GM19395 (cell line): ENCODE data around the gene SEZ6L.

Source experiments
- ATAC-seq: cut with Tn5 transposase; IDR thresholded peaks from one replicate; pipeline ENCODE4 v1.9.1; 2021; ENCODE audit warnings: mild to moderate bottlenecking, moderate library complexity; ENCODE audit not compliant: unreplicated experiment

The SEZ6L gene

DNA sequence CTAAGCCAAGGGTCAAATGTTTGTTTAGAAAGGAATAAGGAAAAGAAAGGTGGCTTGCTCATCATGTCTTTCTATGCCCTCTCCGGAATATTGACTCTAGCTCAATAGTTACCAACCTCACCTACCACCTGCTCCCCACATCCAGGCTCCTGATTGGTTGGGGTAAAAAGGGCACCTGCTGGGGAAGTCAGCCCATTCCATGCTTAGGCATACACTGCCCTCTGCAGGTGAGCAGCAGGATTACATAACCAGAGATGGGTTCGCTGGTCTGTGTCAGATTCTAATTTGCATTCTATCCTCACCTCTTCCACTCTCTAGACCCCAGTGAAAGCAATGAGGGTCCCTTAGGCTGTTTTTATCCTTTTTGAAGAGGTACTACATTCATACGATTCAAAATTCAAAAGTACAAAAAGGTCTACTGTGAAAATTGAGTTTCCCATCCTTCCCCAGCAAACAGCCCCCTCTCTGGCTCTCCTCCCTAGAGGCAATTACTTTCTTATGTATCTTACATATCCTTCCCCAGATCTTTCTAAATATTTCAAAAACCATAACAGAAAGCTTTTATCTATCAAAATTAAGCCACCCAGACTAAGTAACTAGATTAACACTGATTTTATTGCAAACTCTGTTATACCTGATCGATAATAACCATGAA is 161.8 kb downstream of the SEZ6L start:
- ATAC-seq = no peak

DNA sequence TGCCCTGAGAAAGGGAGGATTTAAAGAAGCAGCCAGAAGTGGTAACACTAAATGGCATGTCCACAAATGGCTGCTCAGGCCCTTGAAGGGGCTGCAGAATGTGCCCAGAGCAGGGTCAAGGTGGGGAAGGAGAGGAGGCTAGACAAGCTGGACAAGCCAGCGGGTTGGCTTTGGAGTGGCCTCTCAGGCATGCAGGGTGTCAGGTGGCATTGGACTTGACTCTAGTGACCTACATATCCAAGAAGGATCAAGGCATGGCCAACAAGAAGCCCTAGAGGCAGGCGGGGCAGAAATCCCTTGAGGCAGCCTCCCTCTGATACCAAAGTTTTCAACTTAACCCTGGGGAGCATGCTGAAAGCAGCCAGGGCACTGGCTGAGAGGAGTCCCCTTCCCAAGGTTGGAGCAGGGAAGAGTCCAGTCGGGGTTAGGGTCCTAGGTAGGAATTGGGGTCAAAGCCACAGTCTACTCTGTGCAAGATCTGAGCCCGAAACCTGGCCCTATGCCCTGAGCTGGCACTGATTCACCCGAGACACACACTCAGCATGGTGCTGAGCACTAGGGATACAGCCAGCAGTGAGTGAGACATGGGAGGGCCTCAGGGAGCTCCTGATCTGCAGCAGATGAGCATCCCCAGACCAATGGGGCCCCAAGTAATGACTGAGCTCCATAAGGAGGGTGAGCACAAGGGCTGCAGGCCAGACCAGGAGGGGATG is 164.0 kb downstream of the SEZ6L start:
- ATAC-seq = no peak

DNA sequence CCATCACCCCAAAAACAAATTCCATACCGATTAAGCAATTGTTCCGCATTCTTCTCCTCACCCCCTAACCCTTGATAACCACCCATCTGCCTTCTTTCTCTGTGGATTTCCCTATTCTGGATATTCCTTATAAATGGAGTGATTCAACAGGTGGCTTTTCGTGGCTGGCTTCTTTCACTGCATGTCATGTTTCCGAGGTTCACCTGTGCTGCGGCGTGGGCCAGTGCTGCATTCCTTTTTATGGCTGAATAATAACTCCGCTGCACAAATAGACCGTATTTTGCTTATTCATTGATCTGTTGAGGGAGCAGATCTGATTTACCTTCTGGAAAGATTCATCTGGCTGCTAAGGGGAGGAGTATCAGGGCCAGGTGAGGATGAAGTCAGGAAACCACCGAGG is 165.0 kb downstream of the SEZ6L start:
- no peak for ATAC-seq

DNA sequence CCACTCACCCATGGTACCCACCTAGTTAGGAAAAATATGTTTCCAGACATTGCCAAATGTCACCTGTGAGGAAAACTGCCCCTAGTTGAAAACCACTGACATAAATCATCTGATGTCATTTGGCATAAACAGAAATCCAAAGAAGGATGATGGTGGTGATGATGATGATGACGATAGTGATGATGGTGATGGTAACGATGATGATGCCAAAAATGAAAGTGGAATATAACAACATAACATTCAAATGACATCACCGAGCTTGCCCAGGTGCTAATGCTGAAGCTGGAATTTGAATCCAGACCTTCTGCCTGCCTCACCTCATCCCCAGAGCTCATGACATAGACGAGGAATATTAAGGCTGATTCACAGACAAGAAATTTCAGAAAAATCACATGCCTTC is 167.5 kb downstream of the SEZ6L start:
- ATAC-seq = no peak

DNA sequence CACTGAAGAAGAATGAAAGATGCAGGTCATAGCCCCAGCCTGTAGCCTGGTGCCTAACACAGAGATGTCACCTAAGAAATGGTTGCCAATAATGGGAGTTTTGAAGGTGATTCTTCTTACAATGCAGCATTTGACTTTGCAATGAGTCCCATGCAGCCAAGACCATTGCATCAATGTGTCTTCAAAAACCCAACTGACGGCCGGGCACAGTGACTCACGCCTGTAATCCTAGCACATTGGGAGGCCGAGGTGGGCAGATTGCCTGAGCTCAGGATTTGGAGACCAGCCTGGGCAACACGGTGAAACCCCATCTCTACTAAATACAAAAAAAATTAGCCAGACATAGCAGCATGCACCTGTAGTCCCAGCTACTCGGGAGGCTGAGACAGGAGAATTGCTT is 170.5 kb downstream of the SEZ6L start:
- ATAC-seq = no peak

DNA sequence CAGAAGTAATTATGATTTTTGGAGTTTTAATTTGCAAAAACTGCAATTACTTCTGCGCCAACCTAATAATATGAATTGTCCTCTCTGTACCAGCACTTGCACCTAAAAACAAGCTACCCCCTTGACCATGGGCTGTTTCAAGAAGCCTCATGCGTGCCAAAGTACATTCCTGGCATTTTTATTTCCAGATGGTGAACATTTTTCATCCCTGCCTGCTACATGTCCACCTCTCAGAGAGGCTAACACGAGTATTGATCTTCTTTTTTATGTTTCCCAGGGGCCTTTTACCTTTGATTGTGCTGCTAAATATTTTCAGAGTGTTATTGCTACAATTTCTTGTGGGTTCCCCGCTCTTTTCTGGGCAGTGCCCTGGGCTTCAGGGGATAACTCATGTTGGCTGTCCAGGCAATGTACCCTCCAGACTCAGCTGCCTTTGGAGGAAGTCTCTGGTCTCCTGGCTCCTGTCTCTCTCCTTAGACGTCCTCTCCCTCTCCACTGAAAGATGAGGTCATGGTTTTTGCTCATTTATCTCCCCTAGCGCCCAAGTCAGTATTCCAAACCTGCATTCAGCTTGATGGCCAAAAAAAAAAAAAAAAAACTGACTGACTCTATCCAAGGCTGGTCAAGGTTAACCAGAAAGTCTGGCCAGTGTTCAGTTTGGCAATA is 173.6 kb downstream of the SEZ6L start:
- ATAC-seq = no peak

DNA sequence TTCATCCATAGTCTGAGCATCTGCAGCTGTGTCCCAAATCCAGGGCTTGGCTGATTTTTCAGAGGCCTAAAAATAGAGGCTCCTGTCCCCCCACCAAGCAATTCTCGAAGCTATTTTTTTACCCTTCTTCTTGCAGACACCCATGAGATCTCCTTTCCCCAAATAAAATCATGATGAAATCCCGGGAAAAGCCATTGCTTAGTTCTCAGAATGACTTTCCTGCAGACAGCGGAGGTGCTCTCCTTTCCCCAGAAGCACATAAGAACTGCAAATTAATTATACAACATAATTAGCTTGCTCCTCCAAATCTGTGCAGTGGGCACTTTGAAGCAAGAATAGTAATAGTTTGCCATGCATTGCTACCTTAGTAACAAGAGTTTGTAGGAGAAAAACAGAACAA is 176.2 kb downstream of the SEZ6L start:
- ATAC-seq = no peak

DNA sequence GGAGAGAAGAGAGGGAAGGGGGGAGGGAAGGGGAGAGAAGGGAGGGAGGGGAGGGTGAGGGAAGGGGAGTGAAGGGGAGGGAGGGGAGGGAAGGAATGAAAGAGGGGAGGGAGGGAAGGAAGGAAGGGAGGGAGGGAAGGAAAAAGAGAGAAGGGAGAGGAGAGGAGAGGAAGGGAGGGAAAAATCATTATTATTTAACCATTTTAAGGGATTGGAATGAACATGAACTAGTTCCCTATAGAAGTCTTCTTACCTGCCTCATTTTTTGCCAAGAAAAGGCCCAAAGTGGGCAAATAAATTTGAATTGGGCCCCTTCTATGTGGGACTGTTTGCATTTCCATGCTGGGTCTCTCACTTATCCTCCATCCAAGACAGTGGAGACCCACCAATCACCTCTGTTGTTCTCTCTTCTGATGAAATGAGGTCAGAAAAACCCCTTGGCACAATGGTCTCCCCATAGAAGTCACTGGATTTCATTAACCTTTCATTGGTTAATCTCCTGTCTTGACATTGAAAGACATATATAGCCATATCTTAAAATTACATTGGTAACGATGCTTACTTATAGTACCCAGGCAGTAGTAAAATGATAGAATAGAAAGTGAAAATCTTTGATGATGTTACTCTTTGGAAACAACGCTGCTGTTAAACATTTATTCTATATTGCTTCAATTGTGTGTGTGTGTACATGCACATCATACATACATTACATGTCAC is 179.7 kb downstream of the SEZ6L start:
- ATAC-seq = no peak

DNA sequence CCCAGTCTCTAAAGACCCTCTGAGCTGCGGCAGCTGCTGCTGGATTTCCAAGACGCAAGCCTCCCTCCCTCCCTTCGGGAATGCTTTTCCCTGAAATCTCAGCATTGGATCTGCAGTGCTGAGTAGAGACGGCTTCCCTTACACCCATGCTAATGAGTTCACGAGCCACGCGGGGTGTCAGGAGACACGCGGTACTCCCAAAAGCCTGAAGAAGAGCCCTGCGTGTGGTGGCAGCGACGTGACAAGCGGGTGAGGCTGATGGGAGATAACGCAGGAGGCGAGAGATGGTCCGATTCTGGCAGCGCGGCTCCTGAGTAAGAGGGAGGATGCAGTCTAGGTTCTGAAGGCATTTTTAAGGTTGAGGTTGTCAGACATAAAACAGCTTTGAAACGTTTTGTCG is 185.4 kb downstream of the SEZ6L start:
- no peak for ATAC-seq

DNA sequence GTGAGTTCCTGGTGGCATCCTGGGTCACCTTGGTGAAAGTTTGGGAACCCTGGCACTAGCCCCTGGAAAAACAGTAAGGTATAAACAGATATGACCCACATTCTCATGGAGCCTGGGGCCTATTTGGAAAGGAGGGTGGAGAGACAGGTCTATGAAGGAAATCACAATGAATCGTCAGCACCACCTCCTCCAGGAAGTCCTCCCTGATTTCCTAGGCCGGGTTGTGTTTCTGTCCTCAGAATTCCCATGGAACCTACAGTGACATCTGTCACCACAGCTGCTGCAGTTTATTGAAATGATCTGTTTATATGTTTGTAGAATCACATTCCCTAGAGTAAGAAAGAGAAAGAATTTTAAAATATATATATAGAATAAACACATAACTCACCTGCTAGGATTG is 188.0 kb downstream of the SEZ6L start:
- ATAC-seq = no peak

DNA sequence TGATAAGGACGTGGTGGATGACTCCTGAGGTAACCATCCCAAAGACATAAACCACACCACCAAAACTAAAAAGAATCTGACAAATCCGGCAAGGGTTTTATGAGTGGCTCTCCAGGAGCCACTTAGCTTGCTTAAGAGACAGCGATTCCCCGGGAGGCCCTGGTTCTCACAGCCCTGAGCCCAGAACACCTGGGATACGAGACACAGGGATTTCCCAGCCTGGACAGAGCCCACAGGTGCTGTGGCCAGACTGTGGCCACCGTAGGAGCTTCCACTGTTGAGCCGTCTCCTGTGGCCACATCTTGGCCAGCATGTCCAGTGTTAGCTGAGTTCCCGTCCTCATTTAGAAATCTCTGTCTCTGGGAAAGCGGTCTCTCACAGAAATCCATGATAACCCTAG is 188.6 kb downstream of the SEZ6L start:
- no peak for ATAC-seq

DNA sequence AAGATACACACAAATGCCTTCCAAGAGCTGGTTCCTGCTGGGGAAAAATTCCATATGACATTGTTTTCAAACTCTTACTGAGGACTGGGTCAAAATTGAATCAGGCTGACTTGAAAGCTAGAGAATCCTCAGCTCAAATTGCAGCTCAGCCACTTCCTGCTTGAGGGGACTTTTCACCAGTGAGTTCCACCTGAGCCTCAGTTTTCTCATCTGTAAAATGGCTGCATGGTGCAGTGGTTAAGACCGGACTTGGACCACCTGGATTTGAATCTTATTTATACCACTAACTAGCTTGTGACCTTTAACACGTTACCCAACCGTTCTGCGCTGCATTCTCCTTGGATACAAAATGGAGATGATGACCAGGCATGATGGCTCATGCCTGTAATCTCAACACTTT is 189.9 kb downstream of the SEZ6L start:
- no peak for ATAC-seq

DNA sequence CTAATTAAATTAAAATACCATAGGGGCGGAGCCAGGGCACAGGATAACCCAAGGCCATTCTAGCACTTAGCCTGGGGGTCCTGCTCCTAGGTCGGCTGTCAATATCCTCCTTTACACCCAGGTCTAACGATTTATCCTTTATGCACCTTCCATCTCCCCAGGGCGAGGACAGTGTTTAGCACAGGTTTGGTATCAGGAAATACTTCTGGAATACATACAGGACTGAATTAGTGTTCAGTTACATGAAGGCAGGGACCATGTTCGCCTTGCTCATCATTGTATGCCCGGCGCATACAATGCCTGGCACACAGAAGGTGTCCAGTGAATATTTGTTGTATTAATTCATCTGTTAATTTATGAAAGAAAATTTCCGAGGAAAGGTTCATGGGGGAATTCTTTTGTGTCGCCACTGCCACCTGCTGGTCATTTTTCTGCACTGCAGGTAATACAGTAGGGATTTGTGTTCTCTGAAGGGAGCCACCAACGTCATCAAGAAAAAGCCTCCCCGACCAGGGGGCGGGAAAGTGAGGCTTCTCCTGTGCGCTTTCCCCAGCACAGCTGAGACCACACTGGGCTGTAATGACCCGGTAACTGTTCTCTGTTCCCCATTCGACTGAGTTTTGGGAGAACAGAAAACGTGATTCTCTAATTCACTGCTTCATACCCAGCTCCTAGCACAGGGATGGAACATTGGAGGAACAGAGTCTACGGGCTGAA is 191.1 kb downstream of the SEZ6L start:
- no peak for ATAC-seq

DNA sequence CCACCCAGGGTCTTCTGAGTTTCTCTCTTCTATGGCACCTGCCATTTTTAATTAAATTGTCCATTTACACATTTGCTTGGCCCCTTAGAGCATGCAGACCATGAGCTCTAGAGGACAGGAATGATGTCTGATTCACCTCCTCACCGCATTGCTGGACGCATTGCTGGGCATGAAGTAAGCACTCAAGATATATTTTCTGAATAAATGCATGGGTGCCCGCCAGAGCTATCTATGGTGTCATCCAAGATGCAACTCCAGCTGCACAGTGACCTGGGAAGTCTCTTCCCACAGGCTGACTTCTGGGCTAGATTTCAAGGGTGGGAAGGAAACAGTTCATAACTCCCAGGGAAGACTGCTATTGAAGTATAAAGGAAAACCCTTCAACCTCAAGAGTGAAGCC is 193.2 kb downstream of the SEZ6L start:
- ATAC-seq = no peak

DNA sequence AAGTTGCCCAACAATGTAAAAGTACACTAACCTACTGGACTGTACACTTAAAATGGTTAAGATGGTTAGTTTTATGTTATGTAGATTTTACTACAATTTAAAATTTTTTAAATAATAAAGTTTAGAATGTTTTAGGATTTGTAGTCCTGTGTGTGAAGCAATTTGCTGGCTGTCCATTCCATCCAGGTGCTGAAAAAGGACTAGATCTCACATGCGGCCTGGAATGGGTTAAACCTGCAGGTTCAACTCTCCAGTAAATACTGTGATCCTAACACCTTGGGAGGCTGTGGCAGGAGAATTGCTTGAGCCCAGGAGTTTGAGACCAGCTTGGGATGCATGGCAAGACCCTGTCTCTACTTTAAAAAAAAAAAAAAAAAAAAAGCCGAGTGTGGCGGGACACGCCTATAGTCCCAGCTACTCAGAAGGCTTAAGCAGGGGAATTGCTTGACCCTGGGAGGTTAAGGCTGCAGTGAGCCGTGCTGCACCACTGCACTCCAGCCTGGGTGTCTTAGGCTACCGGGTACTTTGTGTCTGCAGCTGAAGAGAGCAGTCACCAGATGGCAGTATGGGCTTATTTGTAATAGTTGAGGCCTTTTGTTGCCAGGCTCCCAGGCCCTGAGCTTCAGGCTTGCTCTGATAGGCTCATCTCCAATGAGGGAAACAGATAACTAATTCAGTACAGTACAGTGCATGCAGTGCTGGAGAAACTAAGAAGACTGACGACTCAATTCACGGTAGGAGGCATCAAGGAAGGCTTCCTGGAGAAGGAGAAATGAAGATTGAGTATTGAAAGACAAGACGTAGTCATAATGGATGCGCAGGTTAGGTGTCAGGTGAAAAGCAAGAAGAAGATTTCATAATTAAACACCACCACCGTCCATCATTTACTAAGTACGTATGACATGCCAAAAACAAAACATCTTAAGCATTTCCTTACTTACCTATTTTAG is 195.1 kb downstream of the SEZ6L start:
- peak; percentile 63 for ATAC-seq

DNA sequence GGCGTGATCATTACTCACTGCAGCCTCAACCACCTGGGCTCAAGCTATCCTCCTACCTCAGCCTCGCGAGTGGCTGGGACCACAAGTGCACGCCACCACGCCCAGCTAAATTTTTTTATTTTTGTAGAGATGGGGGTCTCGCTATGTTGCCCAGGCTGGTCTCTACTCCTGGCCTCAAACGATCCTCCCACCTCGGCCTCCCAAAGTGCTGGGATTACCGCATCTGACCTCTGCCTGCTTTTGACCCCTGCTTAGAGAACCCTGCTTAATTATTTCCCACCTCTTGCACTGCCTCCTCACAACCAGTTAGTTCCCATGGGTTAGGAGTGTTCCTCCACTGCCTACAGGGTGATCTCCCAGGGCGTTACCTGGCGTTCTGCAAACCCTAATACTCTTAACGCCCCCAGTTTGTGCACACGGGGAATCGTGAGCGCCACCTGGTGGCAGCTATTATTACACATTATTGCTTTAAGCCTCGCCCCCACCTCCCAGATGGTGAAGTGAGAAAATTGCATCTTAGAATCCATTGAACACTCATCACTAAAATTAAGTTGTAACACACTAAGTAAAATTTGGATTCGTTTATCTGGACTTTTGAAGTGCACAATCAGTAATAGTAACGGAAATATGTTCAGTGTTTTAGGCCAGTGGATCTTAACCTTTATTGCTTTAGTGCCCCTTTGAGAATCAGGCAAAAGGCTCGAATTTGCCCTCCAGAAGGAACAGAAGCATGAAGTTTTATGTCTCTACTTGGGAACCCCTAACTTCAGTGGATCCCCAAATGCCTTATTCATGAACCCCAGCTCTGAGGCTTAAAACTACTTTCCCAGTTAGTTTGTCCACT is 198.4 kb downstream of the SEZ6L start:
- ATAC-seq = no peak

DNA sequence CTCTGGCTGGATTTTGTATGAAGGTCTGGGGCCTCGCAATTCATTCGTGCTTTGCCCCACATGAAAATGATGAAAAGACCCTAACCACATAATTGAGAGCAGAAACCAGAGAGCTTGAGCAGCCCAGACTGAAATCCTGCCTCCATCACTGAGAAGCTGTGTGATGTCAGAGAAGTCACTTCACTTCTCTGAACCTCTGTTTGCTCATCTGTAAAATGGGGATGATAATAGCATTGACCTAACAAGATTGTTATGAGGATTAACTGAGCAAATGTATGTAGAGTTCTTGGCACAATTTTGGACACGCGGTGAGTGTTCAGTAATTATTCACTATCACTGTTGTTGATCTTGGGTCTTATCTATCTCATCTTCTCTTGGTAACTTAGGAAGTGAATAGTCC is 203.6 kb downstream of the SEZ6L start:
- no peak for ATAC-seq

DNA sequence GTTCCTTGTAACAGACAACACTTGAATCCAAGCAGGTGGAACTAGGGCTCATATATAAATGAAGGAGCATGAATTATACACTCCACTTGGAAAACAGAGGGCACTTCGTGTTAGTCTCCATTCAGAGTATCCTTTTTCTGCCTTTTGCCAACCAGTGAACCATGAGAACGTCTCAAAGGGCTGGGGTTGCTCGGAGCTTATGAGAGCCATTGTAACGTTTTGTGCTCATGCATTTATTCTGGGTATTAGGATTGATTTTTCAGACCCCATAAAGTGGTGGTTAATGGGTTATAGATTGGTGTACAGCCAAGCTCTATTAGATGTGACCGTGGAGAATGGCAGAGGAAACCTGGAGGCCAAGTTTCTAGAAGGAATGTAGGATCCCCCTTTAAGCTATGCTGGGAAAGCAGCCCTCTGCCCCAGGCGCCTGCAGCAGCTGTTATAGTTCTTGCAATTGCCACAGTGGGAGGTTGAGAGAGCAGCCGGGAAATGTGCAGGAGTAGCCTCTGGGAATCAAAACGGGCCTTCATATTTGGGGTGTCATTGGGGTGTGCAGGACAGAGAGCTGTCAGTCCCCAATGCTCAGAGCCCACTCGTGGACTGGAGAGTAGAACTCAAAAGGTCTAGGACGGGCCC is 205.2 kb downstream of the SEZ6L start:
- ATAC-seq = no peak
